B cell (primary cell): ENCODE measurements around the gene PRM1. TPM values are rescaled to one million over a fixed set of nuclear protein-coding genes. Genes with fewer than 3 reads are reported as not detected.

Experiments used
- ATAC-seq: fragments of 200-7000 bp; cut with Tn5 transposase; one replicate; pipeline ENCODE4 v1.10.0; 2021; ENCODE audit warnings: low read depth, mild to moderate bottlenecking, moderate number of reproducible peaks, moderate library complexity
- CTCF ChIA-PET: fragments of 350-600 bp; sonication (Branson Sonifier 250); formaldehyde crosslinking; loops from one replicate; lab custom pipeline; 2021; ENCODE audit warnings: antibody characterized with exemption, inconsistent platforms; lab: Charles Lee
- POLR2A ChIA-PET: fragments of 350-600 bp; sonication (Branson Sonifier 250); formaldehyde crosslinking; loops from one replicate; lab custom pipeline; 2021; ENCODE audit warnings: antibody characterized with exemption; lab: Charles Lee
- DNase-seq: peaks from one replicate; pipeline ENCODE4 v3.0.0; 2013
- H2AFZ ChIP-seq: 2 replicates; pipeline ENCODE4 v1.6.1; 2012; ENCODE audit warnings: mild to moderate bottlenecking, low read depth, low read length; ENCODE audit not compliant: insufficient read depth, poor library complexity, severe bottlenecking
- H3K27ac ChIP-seq, 2 donors: 1 replicate in 1 of 2; 2 replicates in 1 of 2; pipeline ENCODE4 v1.5.1; 2012 to 2013; ENCODE audit warnings: low read length in 2 of 2, mild to moderate bottlenecking in 2 of 2, moderate library complexity in 1 of 2
- H3K27me3 ChIP-seq, 4 experiments: fragments of 200-600 bp in 1 of 4; sonication (generic) in 1 of 4; replicated peaks in 1 of 4; 1 replicate in 2 of 4; 2 replicates in 2 of 4; pipeline versions ENCODE4 v1.6.1 to v1.7.0; 2013 to 2016; ENCODE audit warnings: low read length in 3 of 4, mild to moderate bottlenecking in 2 of 4, mixed read lengths in 1 of 4, moderate library complexity in 1 of 4; ENCODE audit not compliant: insufficient read depth in 4 of 4, control insufficient read depth in 3 of 4; ENCODE audit errors: control extremely low read depth in 1 of 4
- H3K36me3 ChIP-seq, 2 experiments: replicated peaks in 1 of 2; 1 replicate in 1 of 2; 2 replicates in 1 of 2; pipeline versions ENCODE4 v1.6.1 to v1.7.1; 2013; ENCODE audit warnings: low read length in 1 of 2; ENCODE audit not compliant: insufficient read depth in 2 of 2, control insufficient read depth in 1 of 2; ENCODE audit errors: control extremely low read depth in 1 of 2, extremely low read depth in 1 of 2
- H3K4me1 ChIP-seq, 2 donors: fragments of 200-600 bp in 1 of 2; sonication (generic) in 1 of 2; 1 replicate in 1 of 2; 2 replicates in 1 of 2; pipeline versions ENCODE4 v1.5.1 to v1.6.1; 2013 to 2017; ENCODE audit warnings: low read length in 2 of 2; ENCODE audit not compliant: control insufficient read depth in 2 of 2, insufficient read depth in 2 of 2
- H3K4me2 ChIP-seq: replicated peaks from 2 replicates; pipeline ENCODE3; 2012; ENCODE audit warnings: mild to moderate bottlenecking, low read depth, low read length; ENCODE audit not compliant: poor library complexity, severe bottlenecking
- H3K4me3 ChIP-seq, 5 experiments: fragments of 200-600 bp in 1 of 5; sonication (generic) in 1 of 5; 1 replicate in 3 of 5; 2 replicates in 2 of 5; pipeline versions ENCODE4 v1.5.1 to v1.7.0; 2011 to 2016; ENCODE audit warnings: low read length in 4 of 5, mild to moderate bottlenecking in 4 of 5, low read depth in 2 of 5, control low read depth in 1 of 5, moderate library complexity in 1 of 5; ENCODE audit not compliant: insufficient read depth in 1 of 5; ENCODE audit errors: control extremely low read depth in 1 of 5, extremely low read depth in 1 of 5
- H3K79me2 ChIP-seq: fragments of 200-600 bp; sonication (generic); one replicate; pipeline ENCODE4 v1.6.0; 2016; ENCODE audit warnings: low read length; ENCODE audit not compliant: control insufficient read depth, insufficient read depth
- H3K9ac ChIP-seq: fragments of 200-600 bp; sonication (generic); 2 replicates; pipeline ENCODE4 v1.6.1; 2017; ENCODE audit warnings: mild to moderate bottlenecking, low read length, moderate library complexity
- H3K9me3 ChIP-seq, 3 donors: one replicate each; pipeline versions ENCODE4 v1.6.1 to v1.7.1; 2013; ENCODE audit warnings: low read length in 2 of 3; ENCODE audit not compliant: control insufficient read depth in 2 of 3, insufficient read depth in 1 of 3; ENCODE audit errors: control extremely low read depth in 1 of 3
- H4K20me1 ChIP-seq: 2 replicates; pipeline ENCODE4 v1.6.0; 2012; ENCODE audit warnings: mild to moderate bottlenecking, low read length; ENCODE audit not compliant: insufficient read depth, control insufficient read depth, poor library complexity, severe bottlenecking
- H3K27ac Mint-ChIP-seq: one replicate; pipeline ENCODE4 v1.8.0; 2021; ENCODE audit warnings: mixed read lengths
- H3K27me3 Mint-ChIP-seq: one replicate; pipeline ENCODE4 v1.8.0; 2021; ENCODE audit warnings: mixed read lengths
- H3K4me1 Mint-ChIP-seq: one replicate; pipeline ENCODE4 v1.8.0; 2021; ENCODE audit warnings: mixed read lengths
- H3K4me3 Mint-ChIP-seq: one replicate; pipeline ENCODE4 v1.8.0; 2021; ENCODE audit warnings: mixed read lengths
- H3K9me3 Mint-ChIP-seq: one replicate; pipeline ENCODE4 v1.8.0; 2022; ENCODE audit warnings: mixed read lengths; ENCODE audit not compliant: insufficient read depth
- EZH2 ChIP-seq: IDR thresholded peaks from 2 replicates; pipeline ENCODE4 v1.6.1; 2012; ENCODE audit warnings: borderline replicate concordance, low read depth, mild to moderate bottlenecking, moderate library complexity, low read length; ENCODE audit not compliant: insufficient read depth, poor library complexity, severe bottlenecking
- WGBS: methylation state at CpG from one replicate; pipeline ENCODE4 v1.1.5; 2013; ENCODE audit warnings: missing lambda C conversion rate; ENCODE audit not compliant: insufficient coverage; 5-methylcytosine and 5-hydroxymethylcytosine counted together
- intact Hi-C: fragments of 100-400 bp; cut with micrococcal nuclease; formaldehyde crosslinking; loops from one replicate; pipeline ENCODE4 v1.10.0; 2022
- polyA plus RNA-seq: library from polyadenylated mRNA; depleted of rRNA; stranded (reverse); fragments of >200 nt; gene quantifications from 2 replicates; pipeline ENCODE4 v1.2.3, GENCODE V29; 2012
- total RNA-seq, 2 donors: library from RNA; stranded (reverse); fragments of 120-200 nt in 1 of 2; gene quantifications; 1 replicate in 1 of 2; 2 replicates in 1 of 2; pipeline versions ENCODE4 v1.2.3 to v1.2.4, GENCODE V29; 2013 to 2022
- TF ChIP-seq, protein P1 (sequence below): fragments of 200-600 bp; IDR thresholded peaks from one replicate; pipeline ENCODE4 v1.8.0; 2022; ENCODE audit warnings: antibody characterized with exemption, mild to moderate bottlenecking

The PRM1 gene
- total and polyA plus RNA-seq, 2 donors (not counting 1 experiment from before 2014, with no cell fraction given) = not detected

DNA sequence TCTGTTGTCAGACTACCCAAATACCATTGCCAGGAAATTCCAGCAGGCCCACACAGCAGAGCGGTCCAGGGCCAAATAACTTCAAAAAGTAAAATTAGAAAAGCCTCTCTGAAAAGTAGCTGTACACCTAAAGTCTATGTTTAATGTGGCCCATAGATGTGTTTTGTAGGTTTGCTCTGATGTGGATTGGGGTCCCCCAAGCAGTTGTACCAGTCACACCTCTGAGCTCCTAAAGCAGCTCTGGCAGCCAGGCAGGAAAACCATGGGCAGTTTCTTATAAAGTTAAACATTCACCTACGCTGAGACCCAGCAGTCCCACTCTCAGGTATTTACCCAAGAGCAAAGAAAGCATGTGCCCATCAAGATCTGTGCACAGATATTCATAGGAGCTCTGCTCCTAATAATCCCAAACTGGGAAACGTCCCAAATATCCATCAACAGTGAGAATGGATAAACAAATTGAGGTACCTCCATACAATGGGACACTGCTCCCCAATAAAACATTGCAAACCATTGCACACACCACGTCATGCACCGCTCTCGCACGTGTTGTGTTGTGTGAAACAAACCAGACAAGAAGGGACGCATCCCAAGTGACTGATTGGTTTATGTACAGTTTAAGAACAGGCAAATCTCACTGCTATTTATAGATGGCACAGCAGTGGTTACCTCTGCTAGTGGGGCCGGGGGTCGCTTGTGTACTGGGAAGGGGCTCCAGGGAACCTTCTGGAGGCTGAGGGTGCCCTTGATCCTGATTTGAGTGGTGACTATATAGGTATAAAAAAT, 15.8 kb upstream of the PRM1 start:
- Histone ChIP-seq H3K27me3 (peaks cover 0 to 4% (median 0%) of the 10 kb centered on the region in 4 experiments), H3K9ac (peak overlapping the region; percentile 45), H4K20me1 (no peaks in the 10 kb centered on the region), H3K79me2 (no peaks in the 10 kb centered on the region), H3K4me2 (peak overlapping the region; percentile 76), H3K4me1 (peaks cover 61 to 66% of the 10 kb centered on the region in 2 donors), H3K4me3 (peak overlapping the region in 4 of 5 experiments; percentile 0 to 41 (median 25)), H3K36me3 (no peaks in the 10 kb centered on the region), H2AFZ (no peak overlapping the region), H3K27ac (peak overlapping the region in 1 of 2 donors; percentile 50), H3K9me3 (no peaks in the 10 kb centered on the region)
- no peak for ATAC-seq
- DNase-seq = no peak
- 28% methylated on average over 3 of the region's 10 CpGs for WGBS
- Mint-ChIP-seq H3K9me3 (no peaks in the 10 kb centered on the region), H3K4me1 (peaks cover 71% of the 10 kb centered on the region), H3K27ac (peak overlapping the region; percentile 93), H3K27me3 (no peaks in the 10 kb centered on the region), H3K4me3 (peak overlapping the region; percentile 67)
- ChIA-PET POLR2A (interaction anchor here (0.6 to 4.5 kb wide), 19 partner anchors 10 to 531 kb away, joined by 3 to 118 read pairs (median 5); partner anchors contain the start of gene SOCS1), CTCF (interaction anchor here (0.7 to 4.3 kb wide), 31 partner anchors 10 to 385 kb away, joined by 3 to 136 read pairs (median 5); partner anchors contain the start of genes DEXI, RMI2 and SOCS1)
- TF ChIP-seq, protein P1, sequence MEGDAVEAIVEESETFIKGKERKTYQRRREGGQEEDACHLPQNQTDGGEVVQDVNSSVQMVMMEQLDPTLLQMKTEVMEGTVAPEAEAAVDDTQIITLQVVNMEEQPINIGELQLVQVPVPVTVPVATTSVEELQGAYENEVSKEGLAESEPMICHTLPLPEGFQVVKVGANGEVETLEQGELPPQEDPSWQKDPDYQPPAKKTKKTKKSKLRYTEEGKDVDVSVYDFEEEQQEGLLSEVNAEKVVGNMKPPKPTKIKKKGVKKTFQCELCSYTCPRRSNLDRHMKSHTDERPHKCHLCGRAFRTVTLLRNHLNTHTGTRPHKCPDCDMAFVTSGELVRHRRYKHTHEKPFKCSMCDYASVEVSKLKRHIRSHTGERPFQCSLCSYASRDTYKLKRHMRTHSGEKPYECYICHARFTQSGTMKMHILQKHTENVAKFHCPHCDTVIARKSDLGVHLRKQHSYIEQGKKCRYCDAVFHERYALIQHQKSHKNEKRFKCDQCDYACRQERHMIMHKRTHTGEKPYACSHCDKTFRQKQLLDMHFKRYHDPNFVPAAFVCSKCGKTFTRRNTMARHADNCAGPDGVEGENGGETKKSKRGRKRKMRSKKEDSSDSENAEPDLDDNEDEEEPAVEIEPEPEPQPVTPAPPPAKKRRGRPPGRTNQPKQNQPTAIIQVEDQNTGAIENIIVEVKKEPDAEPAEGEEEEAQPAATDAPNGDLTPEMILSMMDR = no peak
- intact Hi-C loops = loop anchor here (1.0 to 2.0 kb wide), 7 partner anchors 14 to 73 kb away; partner anchors contain the start of genes RMI2 and SOCS1

DNA sequence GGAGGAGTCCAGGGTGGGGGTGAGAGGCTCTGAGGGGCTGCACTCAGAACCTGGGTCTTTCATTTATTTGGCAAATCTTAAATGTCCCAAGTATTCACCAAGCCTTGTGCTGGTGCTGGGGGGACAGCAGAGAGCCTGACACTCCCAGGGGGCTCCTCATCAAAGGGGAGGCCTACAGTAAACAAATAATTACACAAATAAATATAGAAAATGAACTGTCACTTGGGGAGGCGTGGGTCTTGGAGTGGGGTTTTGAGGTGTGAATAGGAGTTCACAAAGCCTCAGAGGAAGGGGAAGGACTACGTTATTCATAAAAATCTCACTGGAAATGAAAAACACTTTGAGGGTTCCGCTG, 15.2 kb upstream of the PRM1 start:
- ATAC-seq (no peak), DNase-seq (no peak)
- TF ChIP-seq, protein P1 = no peak
- TF ChIP-seq EZH2 = no peak
- Histone ChIP-seq H3K79me2 (no peaks in the 10 kb centered on the region), H3K9ac (no peak overlapping the region), H4K20me1 (no peaks in the 10 kb centered on the region), H3K4me3 (no peak overlapping the region), H3K9me3 (no peaks in the 10 kb centered on the region), H3K4me1 (peaks cover 61 to 66% of the 10 kb centered on the region in 2 donors), H3K36me3 (no peaks in the 10 kb centered on the region), H3K27me3 (peaks cover 0 to 6% (median 0%) of the 10 kb centered on the region in 4 experiments), H3K4me2 (peak overlapping the region; percentile 76), H3K27ac (no peak overlapping the region), H2AFZ (no peak overlapping the region)
- no CpG with 5 or more reads among the region's 3 CpGs for WGBS
- Mint-ChIP-seq H3K4me1 (peaks cover 71% of the 10 kb centered on the region), H3K9me3 (no peaks in the 10 kb centered on the region), H3K27me3 (no peaks in the 10 kb centered on the region), H3K27ac (no peak overlapping the region), H3K4me3 (no peak overlapping the region)
- ChIA-PET POLR2A (interaction anchor here (1.4 to 4.5 kb wide), 3 partner anchors 13 to 40 kb away, joined by 3 to 118 read pairs (median 67); partner anchors contain the start of gene SOCS1), CTCF (interaction anchor here (0.8 to 4.3 kb wide), 7 partner anchors 14 to 325 kb away, joined by 3 to 136 read pairs (median 44); partner anchors contain the start of genes RMI2 and SOCS1)
- intact Hi-C loops = loop anchor here (2.0 kb wide), 1 partner anchor 18 kb away; no protein-coding TSS in a partner anchor
